ENCODE data around the gene ZNF664.
A peak's percentile ranks its signal among the peaks of the same experiment; 100 is the strongest.

The ZNF664 gene

DNA sequence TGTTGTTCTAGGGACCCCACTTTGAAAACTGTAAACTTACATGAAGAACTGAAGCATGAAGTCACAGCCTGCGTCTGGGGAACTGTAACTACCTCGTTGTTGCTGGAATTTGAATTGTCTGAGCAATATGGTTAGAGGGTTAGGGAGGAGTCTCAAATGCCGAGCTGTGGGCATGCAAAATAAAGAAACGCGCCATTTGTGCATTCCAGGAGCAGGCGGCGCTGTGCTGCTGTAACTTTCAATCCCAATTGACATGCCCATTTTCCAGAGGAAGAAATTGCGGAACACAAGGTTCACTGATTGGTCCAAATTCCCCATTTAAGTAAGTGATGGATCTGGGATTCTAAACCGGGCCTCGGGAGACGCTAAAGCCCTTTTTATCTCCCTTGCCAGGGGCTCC lies 61.3 kb downstream of the ZNF664 start:
- no peak for DNase-seq (ENCODE audit: low spot score)

DNA sequence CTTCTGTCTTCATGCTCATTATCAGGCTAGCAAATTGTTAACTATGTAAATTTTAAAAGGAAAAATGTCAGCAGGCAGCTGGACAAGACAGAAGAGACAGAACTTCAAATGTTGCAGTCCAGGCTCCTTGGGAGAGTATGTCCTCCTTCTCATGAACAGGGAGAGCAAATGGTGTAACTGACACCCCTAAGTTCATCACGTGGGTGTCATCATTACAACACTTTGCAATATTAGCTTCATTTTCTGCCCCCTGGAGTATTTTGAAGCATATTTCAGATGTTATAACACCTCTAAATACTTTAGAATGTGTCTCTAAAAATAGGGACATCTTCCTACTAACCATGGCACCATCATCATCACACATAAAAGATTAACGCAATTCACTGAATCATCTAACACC lies 62.1 kb downstream of the ZNF664 start:
- DNase-seq (ENCODE audit: low spot score) = no peak

DNA sequence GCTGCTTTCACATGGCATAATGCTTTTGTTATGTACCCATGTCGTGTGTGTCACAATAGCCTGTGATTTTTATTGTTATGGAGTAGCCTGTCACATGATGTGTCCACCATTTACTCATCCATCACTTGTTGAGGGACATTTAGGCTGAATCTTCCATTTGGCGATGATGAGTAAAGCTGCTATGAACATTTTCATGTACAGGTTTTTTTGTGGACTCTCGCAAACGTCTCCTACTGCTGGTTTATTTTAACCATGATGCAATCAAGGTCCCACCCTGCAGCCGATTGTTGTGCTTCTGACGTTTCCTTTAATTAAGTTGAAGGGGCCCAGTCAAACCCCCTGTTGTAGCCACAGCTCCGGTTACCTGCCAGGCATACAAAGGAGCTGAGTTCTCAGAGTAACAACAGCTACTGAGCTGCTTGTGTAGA lies 63.2 kb downstream of the ZNF664 start:
- no peak for DNase-seq (ENCODE audit: low spot score)

DNA sequence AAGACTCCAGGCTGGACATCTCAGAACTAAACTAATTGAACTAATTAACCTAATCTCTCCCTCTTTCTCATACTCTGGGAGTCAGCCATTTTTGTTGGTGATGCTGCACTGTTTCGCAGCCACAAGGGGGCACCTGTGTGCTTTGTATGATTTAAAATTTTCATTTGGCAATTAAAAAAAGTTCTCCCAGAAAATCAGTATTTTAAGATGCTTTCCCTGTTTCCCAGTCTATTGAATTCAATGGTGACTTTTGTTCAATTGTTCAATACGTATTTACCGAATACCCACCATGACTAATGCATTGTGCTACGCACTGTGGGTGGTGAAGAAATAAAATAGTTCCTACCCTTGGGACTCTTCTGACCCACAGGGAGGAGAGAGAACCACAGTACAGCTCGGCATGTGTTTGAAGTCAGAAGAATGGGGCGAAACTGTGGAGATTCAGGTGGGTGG lies 63.7 kb downstream of the ZNF664 start:
- DNase-seq (ENCODE audit: low spot score) = peak; percentile 42

DNA sequence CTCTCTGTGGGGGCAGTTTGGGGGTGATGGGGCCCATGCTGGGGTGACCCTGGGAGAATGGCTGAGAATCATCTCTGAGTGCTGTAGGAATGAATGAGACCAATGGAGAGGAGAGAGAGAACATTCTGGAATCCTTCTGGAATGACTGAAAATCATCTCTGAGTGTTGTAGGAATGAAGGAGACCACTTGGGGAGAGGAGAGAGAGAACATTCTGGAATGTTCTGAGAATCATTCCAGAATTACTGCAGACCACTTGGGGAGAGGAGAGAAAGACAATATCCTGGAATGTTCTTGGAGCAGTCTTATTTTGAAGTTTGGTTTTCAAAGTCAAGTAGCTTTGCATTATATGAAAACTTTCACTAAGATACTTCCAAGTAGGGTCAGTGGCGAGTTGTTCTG lies 64.3 kb downstream of the ZNF664 start:
- DNase-seq (ENCODE audit: low spot score) = no peak

DNA sequence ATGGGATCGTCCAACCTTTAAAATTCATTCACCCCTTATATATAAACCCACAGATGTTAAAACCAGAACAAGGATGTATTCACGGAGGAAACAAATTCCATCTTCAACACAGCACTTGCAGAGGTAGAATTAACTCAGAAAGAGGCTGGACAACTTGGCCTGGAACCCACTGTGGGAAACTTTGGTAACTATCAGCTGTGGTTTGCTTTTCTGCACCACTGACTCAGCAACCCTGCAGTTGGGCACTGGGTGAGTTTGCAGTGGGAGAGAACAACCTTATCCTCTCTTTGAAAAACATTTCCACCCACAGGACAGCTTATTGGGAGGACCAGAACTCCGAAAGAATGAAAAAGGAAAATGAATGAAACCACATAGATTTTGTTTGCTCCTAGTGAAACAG lies 66.3 kb downstream of the ZNF664 start:
- DNase-seq (ENCODE audit: low spot score) = no peak

DNA sequence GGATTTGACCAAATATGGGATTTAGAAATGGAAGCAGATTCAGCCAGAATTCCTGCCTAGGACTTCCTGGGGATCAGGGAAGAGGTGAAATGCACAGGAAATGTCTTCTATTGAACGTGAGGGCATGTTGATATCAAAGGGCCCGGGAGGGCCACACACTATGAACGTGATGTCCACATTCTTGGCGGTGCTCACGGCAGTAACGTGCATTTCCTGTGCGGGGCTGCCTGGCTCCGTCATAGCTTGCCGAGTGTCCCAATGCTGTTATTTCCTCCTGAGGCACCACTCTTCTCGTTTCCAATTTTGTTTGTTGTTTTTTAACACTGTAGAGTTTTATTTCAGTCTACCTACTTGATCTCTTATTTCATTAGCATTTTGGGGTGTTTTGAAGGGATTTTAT lies 67.3 kb downstream of the ZNF664 start:
- DNase-seq (ENCODE audit: low spot score) = no peak

DNA sequence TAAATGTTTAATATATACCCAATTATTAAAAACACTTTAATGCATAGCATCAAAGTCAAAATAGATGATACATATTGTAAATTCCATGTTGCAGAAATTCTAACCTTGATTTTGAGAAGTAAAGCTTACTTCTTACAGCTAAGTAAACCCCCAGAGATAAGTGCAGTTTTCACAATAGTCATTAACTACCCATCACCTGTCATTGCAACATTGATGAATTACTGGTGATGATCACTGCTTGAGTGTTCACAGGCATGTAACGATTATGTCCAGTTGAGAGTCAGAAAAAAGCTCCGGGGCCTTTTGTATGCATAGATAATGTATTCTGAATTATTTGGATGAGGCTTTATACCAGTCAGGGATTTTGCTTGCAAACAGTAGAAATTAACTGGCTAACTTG lies 67.7 kb downstream of the ZNF664 start:
- DNase-seq (ENCODE audit: low spot score) = no peak

DNA sequence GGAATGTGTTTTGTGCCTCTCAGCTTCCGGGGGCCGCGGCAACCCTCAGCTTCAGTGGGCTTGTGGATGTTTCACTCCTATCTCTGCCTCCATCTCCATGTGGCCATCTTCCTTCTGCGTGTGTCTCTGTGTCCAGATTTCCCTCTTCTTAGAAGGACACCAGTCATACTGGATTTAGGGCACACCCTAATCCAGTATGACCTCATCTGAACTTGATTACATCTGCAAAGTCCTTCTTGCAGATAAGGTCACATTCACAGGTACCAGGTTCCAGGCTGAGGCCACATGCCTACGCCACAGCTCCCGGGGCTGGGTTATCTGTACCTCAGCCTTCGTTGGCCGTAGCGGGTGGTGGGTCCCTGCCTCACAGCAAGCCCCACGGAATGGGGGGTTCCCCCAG lies 68.9 kb downstream of the ZNF664 start:
- DNase-seq (ENCODE audit: low spot score) = no peak

DNA sequence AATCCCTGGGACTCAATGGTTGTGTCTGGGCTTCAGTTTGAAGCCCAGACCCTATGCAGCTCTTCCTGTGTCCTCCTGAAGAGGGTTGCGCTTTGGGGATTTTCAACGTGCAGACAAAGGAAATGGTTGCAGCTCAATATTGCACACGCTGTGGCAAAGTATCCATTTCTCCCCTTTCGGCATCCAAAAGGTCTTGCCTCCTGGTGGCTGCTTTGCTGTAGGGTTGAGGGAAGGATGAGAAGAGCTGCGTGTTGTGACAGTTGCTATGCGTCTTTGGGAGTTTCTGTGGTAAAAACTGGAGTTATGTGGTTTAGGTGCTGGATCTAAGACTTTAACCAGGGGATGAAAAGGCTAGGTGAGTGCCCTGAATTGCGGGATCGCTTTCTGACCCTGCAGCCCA lies 71.0 kb downstream of the ZNF664 start:
- no peak for DNase-seq (ENCODE audit: low spot score)

DNA sequence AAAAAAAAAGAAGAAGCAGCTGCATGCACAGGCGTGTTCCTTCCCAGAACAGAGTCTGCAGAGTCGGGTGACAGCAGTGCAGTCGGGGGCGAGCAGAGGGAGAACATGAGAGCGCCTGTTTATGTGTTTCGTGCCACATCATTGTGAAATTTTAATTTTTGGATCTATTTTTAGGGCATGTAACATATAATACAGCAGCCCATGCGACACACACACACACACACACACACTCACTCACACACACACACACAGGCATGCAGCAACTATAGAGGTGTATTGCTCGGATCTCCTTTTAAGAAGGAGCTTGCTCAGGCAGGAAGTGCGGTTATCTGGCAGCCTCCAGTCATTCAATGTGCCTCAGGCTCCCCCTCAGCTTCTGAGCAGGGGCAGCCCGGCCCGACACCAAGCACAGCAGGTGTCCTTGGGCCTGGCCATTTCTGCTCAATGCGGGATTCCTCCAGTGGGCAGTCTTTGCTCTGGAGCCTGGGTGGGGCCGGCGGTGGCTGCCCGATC lies 71.8 kb downstream of the ZNF664 start:
- peak; percentile 15 for DNase-seq (ENCODE audit: low spot score)

DNA sequence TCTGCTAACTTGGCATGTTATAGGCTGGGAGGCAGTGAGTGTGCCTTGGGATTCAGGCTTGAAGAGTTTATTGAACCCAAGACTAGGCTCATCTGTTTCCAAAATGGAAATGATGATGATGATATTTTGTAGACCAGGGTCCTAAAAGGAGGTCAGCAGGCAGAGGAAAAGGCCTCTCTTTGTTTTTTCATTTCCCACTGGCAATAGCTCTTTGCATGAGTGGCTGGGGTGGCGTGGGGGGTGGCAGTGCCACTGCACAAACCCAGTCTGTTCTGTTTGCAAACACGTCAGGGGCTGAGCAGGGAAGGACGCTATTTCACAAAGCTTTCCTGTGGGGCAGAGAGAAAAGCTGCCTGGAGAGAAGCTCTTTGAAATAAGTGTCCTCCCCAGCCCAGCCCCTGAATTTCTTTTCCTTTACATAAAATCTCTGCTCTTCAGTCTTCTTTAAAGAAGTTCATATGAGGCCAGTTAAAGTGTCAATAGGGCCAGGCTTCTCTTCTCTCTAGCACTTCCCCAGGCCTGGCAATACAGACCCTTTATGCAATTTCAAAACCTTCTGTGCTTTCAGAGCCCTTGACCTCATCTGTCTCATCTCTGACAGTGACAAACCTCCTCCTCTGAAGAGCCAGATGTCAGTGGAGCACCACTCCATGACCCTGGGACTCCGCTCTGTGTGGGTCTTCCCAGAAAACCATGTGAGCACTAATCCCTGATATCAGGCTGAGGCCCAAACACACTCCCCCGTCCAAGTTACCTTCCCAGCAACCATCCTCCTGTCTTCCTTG lies 72.8 kb downstream of the ZNF664 start:
- no peak for DNase-seq (ENCODE audit: low spot score)

DNA sequence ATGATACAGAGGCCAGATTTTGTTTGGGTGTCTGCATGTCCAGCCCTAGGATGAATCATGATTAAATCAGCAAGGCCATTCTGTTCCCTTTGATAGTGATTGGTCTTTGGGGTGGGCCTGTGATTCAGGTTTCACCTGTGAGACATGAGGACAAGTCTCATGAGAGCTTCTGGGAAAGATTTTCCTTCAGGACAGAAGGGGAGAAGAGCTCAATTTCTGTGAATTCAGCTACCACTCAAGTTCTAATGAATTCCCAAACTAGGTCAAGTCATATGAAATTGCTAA lies 73.4 kb downstream of the ZNF664 start:
- DNase-seq (ENCODE audit: low spot score) = no peak

DNA sequence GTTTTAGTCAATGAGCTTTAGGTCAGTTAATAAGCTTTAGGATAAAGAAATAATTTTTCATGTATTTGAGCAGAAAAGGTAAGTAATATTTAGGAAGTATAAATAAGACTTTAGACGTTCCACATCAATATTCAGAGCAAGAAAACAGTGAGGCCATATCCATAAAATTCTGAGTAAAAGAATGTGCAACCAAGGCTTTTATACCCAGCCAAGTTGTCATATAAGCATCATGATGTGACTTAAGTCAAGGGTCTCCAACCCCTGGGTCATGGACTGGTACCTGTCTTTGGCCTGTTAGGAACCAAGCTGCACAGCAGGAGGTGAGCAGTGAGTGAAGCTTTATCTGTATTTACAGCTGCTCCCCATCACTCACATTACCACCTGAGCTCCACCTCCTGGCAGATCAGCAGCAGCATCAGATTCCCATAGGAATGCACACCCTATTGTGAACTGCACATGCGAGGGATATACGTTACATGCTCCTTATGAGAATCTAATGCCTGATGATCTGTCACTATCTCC lies 74.1 kb downstream of the ZNF664 start:
- no peak for DNase-seq (ENCODE audit: low spot score)

DNA sequence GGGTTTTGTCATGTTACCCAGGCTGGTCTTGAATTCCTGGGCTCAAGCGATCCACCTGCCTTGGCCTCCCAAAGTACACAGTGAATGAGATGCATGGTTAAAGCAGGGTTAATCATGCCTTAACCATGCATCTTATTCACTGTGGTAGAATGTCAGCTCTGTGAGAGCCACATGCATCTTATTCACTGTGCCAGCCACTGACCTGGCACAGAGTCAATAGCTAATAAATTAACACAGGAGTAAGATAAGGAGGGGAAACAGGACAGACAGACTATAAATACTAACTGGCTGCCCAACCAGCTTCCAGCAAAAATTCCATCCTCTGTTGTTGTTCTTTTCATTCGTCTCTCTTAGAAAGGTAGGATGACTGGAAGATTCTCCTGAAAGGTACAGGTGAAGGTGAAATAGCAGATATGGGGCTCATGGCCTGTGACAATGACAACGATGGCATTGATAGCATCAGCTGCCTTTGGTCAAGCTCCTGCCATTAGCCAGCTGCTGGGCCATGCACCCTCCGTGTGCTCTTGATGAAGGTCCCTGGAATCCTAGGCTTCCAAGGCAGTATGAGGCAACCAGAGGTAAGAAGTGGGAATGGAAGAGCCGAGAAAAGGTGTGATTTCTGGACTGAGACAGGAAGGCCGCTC lies 76.6 kb downstream of the ZNF664 start:
- DNase-seq (ENCODE audit: low spot score) = no peak

DNA sequence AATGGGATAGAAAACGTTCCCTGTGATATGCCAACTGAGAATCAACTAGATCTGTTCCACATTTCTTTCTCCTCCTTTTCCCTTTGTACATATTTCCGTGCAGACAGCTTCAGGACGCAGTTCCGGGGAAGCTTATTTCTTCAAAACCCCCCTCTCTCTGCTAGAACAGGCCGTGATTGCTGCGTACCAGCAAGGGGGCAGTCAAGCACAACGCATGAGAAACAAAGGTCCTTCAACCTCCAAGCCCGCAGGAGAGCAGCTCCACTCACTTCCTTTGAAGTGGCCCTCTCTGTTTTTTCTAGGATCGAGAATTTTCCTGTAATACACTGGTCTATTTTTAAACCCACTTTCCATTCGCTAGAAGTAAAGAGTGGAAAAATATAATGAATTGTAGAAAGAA lies 80.8 kb downstream of the ZNF664 start:
- no peak for DNase-seq (ENCODE audit: low spot score)

DNA sequence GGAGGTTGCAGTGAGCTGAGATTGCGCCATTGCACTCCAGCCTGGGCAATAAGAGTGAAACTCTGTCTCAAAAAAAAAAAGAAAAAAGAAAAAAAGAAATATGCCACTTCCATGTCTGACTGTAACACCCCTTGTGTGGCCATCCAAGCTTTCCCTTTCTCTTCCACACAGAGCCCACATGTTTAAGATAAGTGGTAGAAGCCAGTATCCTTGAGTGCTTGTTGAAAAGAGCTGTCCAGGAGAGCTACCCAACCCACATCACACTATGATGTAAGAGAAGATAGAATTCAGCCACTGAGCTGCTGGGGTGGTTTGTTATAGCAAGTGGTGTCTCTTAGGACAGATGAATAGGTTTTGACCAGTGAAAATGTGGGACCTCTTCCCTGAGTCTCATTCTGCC lies 82.1 kb downstream of the ZNF664 start:
- DNase-seq (ENCODE audit: low spot score) = no peak

DNA sequence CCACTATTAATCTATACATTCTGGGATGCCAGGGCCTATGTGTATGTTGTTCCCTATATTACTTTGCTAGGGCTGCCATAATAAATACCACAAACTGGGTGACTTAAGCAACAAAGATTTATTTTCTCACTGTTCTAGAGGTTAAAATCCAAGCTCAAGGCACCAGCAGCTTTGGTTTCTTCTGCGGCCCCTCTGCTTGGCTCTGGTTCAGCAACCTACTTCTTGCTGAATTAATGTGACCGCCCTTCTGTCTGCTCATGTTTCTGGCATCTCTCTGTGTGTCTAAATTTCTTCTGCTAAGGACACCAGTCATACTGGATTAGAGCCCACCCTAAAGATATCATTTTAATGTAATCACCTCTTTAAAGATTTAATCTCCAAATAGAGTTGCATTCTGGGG lies 84.7 kb downstream of the ZNF664 start:
- no peak for DNase-seq (ENCODE audit: low spot score)

DNA sequence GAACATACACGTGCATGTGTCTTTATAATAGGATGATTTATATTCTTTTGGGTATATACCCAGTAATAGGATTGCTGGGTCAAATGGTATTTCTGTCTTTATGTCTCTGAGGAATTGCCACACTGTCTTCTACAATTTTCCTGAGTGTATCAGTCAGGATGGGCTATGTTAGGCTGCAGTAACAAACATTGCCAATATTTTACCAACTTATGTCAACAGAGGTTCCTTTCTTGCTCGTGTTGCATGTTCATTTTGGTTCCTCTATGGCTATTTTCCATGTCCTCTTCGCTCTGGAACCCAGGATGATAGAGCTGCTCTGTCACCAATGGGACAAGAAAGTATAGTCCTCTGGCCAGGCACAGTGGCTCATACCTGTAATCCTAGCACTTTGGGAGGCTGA lies 86.7 kb downstream of the ZNF664 start:
- no peak for DNase-seq (ENCODE audit: low spot score)
